Measurements from ENCODE around the gene HTR3B.
"Not testable (repeated sequence)": the region's sequence is repeated elsewhere in the genome, so short reads cannot be mapped to it uniquely, and the experiment has no call there.

HTR3B gene

DNA sequence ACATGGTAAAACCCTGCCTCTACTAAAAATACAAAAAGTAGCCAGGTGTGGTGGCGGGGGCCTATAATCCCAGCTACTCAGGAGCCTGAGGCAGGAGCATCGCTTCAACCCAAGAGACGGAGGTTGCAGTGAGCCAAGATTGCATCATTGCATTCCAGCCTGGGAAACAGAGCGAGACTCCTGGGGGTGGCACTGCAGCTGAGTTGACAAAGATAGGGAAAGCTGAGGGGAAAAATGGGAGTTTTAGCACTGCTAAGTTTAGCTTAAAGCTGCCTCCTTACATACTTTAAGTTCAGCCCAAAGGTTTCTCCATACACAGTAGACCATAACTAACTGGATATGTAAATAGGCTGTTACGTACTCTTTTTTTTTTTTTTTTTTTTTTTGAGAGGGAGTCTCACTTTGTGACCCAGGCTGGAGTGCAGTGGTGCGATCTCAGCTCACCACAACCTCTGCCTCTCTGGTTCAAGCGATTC, 20.2 kb upstream of the HTR3B start:
- DNase-seq, result no peak

- no peak for DNase-seq
These were observed 18.7 kb upstream of the HTR3B start for GRCh38 chr11:113885897-113886296.

GRCh38 chr11:113888848-113889247, 15.7 kb upstream of the HTR3B start:
- no peak for DNase-seq

- DNase-seq, result no peak
These were observed 10.1 kb upstream of the HTR3B start for GRCh38 chr11:113894421-113894996.

DNA sequence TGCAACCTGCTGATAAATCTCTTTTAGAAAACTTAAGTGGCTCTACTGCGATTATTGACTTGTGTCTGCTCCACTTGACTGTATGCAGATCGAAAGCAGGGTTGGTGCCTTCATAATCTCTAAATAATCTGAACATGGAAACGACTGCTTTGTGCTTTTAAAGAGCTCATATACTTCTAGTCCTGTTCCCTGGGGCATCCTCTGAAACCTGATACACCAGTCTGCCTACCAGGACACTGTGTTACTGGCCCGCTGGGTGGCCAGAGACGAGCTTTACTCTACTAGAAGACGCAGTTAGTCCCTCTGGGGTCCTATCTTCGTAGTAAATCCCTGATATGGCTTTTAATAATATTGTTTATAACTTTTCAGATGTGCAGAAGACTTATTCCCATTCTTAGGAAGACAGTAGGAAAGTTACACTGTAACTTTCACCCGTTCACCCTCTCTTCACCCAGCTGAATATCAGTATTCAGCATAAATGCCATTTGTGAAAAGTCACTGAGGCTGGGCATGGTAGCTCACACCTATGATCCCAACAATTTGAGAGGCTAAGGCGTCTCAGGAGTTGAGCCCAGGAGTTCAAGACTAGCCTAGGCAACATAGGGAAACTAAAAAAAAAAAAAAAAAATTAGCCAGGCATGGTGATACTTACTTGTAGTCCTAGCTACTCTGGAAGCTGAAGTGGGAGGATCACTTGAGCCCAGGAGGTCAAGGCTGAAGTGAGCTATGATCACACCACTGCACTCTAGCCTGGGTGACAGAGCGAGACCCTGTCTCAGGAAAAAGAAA, 9.0 kb upstream of the HTR3B start:
- DNase-seq, result no peak

DNA sequence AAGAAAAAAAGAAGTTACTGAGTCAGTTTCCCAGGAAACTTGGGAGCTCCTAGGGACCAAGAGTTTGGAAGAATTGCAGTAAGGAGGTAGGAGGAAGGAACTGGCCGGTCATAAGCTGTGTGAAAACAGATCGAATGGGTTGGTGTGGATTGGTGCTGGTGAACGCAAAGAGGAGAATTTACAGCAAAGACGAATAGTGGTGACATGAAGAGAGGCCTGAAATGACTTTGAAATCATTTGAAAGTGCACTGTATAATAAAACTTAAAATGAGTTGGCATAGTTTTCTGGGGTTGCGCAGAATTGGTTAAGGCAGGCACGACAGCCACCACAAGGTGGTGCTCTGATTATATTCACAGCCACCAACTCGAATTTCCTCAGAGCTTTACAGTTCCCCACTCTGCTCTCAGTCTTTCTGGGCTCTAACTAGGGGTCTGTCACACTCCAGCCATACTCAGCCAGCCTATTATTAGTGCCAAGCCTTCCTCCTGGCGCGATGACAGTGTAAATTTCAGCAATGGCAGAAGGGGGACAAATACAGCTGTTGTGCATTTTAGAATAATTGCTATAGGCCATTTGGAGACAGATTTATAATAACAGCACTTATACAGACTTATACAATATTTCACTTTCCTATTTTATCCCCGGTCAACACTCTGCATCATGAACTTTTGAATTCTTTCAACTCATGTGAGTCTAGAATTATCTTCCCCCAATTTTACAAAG, 8.3 kb upstream of the HTR3B start:
- peak in 5 of 14 donors; percentile 3 to 22 (median 14) for DNase-seq

DNA sequence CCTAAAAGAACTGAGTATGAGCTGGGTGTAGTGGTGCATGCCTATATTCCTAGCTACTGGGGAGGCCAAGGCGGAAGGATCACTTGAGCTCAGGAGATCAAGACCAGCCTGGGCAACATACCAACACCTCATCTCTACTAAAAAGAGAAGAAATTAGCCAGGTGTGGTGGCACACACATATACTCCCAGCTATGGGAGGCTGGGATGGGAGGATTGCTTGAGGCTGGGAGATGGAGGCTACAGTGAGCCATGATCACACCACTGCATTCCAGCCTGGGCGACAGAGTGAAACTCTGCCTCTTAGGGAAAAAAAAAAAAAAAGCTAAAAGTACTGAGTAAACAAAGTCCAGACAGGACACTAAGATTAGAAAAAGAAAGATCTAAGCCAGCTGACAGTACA, 3.5 kb upstream of the HTR3B start:
- DNase-seq, result no peak

GRCh38 chr11:113906038-113906437, 1.4 kb downstream of the HTR3B start:
- no peak for DNase-seq

DNA sequence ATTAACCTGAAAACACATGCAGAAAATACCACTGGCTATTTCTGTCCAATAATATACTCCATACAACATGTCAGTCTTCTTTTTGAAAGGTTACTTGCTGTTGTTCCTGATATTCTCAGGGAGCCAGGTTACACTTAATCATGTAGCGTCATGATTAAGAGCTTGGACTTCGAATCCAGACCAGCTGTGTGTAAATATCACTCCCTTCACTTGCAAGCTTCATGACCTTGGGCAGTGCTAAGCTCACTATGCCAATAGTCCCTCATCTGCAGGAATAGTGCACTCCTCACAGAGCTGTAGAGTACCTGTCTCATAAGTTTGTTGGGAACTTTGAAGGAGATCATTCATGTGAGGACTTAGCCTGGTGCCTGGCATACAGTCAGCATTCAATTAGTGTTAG, 1.9 kb downstream of the HTR3B start:
- DNase-seq, result no peak

DNA sequence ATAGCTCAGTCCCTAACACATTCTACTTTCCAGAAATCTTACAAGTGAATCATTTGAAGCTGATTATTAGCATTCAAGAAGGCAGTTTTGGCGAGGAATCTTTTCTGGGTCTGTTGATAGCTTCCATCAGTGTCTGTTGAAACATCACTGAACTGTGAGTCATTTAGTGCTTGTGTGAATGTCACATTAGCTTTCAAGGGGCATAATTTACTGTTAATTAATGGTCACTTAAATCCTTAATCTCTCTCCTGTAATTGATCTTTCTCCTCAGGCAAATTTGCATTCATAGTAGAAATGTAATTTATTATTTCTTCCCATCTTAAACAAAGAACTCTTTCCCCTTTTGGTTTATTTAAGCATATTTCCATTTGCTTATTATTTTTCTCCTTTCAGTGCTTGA, 2.6 kb downstream of the HTR3B start:
- DNase-seq, result no peak

DNA sequence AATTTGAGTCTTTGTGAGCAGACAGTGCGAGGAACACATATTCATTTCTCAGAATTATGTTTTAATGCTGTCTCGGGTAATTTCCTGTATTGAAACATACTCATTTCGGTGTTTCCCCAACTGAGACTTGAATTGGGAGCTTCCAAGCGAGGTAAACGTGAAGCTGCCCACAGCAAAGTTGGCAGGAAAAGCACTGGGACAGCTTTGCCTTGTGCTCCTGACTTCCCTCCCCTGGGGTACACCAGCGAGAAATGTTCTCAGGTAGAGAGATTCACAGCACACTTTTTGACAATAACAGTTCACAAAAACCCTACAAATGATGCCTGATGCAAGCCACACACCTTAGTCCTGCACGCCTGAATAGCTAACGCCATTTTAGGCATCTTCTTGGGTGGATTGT, 3.1 kb downstream of the HTR3B start:
- peak in 1 of 14 donors; percentile 67 for DNase-seq

GRCh38 chr11:113908098-113908497, 3.5 kb downstream of the HTR3B start:
- DNase-seq, result peak in 1 of 14 donors; percentile 67

GRCh38 chr11:113911491-113911890, 6.9 kb downstream of the HTR3B start:
- not testable (repeated sequence) for DNase-seq

GRCh38 chr11:113923572-113923971, 19.0 kb downstream of the HTR3B start:
- DNase-seq, result no peak

DNA sequence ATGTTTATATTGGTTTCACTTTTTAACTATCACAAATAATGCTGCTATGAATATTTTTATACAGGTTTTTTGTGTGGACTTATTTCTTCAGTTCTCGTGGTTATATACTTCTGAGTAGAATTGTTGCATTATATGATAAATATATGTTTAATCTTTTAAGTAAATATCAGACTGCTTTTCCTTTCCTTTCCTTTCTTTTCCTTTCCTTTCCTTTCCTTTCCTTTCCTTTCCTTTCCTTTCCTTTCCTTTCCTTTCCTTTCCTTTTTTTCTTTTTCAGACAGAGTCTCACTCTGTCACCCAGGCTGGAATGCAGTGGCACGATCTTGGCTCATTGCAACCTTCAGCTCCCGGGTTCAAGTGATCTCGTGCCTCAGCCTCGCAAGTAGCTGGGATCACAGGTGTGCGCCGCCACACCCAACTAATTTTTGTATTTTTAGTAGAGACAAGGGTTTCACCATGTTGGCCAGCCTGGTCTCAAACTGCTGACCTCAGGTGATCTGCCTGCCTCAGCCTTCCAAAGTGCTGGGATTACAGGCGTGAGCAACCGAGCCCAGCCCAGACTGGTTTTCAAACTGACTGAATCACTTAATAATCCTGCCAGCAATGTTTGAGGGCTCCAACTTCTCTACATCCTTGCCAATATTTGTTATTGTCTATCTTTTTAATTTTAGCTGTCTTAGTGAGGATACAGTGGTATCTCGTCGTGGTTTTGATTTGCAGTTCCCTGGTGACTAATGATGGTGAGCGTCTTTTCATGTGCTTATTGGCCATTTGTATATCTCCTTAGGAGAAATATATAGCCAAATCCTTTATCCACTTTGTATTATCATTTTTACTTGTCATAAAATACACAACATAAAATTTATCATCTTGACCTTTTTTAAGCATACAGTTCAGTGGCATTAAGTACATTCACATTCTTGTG, 21.9 kb downstream of the HTR3B start:
- DNase-seq, result no peak

GRCh38 chr11:113928311-113928710, 23.7 kb downstream of the HTR3B start:
- no peak for DNase-seq

GRCh38 chr11:113932788-113933187, 28.2 kb downstream of the HTR3B start:
- DNase-seq, result no peak

GRCh38 chr11:113934193-113934592, 29.6 kb downstream of the HTR3B start:
- not testable (repeated sequence) for DNase-seq

- DNase-seq, result no peak
These were observed 30.2 kb downstream of the HTR3B start for GRCh38 chr11:113934761-113935160.

GRCh38 chr11:113935858-113936257, 31.3 kb downstream of the HTR3B start:
- DNase-seq, result no peak

- no peak for DNase-seq
These were observed 33.3 kb downstream of the HTR3B start for GRCh38 chr11:113937918-113938317.

DNA sequence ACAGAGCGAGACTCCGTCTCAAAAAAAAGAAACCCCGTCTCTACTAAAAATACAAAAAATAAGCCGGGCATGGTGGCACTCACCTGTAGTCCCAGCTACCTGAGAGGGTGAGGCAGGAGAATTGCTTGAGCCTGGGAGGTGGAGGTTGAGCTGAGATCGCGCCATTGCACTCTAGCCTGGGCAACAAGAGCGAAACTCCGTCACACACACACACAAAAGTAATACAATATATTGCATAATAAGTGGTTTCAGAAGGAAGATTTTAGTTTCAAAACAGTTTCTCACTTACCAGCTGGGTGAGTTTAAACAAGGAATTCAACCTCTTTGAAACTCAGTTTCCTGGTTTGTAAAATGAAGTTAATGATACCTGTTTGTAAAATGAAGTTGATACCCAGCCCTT, 37.7 kb downstream of the HTR3B start:
- DNase-seq, result no peak
